Measurements from ENCODE around the gene AKR1C2.
"Not testable (repeated sequence)": the region's sequence is repeated elsewhere in the genome, so short reads cannot be mapped to it uniquely, and the experiment has no call there.

The AKR1C2 gene

GRCh38 chr10:5014200-5014910 lies 10.7 kb upstream of the AKR1C2 start:
- not testable (repeated sequence) for H3K27ac Mint-ChIP-seq, H3K4me3 Mint-ChIP-seq, H3K9me3 Mint-ChIP-seq, DNase-seq, H3K36me3 Mint-ChIP-seq, H3K27me3 Mint-ChIP-seq, H3K4me1 Mint-ChIP-seq
- CTCF ChIA-PET = interaction anchor here (1.0 kb wide), 1 partner anchor 609 kb away, joined by 3 read pairs; no protein-coding TSS in a partner anchor

- Mint-ChIP-seq H3K4me1 (no peaks in the 10 kb centered on the region), H3K36me3 (no peaks in the 10 kb centered on the region), H3K27me3 (peaks cover 12% of the 10 kb centered on the region), H3K27ac (no peak overlapping the region), H3K4me3 (no peak overlapping the region), H3K9me3 (no peaks in the 10 kb centered on the region)
- CTCF ChIA-PET = no interaction called here
- DNase-seq = no peak
Observed at GRCh38 chr10:5013385-5013784, 9.7 kb upstream of the AKR1C2 start.

- Mint-ChIP-seq H3K36me3 (no peaks in the 10 kb centered on the region), H3K9me3 (no peaks in the 10 kb centered on the region), H3K27ac (no peak overlapping the region), H3K27me3 (peaks cover 15% of the 10 kb centered on the region), H3K4me3 (no peak overlapping the region), H3K4me1 (no peaks in the 10 kb centered on the region)
- CTCF ChIA-PET = no interaction called here
- no peak for DNase-seq
Observed at GRCh38 chr10:5012595-5012994, 8.9 kb upstream of the AKR1C2 start.

- peaks cover 15% of the 10 kb centered on the region for H3K27me3 Mint-ChIP-seq
- CTCF ChIA-PET, DNase-seq, H3K4me3 Mint-ChIP-seq, H3K4me1 Mint-ChIP-seq, H3K36me3 Mint-ChIP-seq, H3K27ac Mint-ChIP-seq, H3K9me3 Mint-ChIP-seq: not testable (repeated sequence)
Observed at GRCh38 chr10:5011392-5011791, 7.7 kb upstream of the AKR1C2 start.

- CTCF ChIA-PET, DNase-seq, H3K4me3 Mint-ChIP-seq, H3K36me3 Mint-ChIP-seq, H3K9me3 Mint-ChIP-seq, H3K4me1 Mint-ChIP-seq: not testable (repeated sequence)
- H3K27ac Mint-ChIP-seq = peak overlapping the region; percentile 37
- peaks cover 15% of the 10 kb centered on the region for H3K27me3 Mint-ChIP-seq
Observed at GRCh38 chr10:5010043-5010442, 6.4 kb upstream of the AKR1C2 start.

- peaks cover 15% of the 10 kb centered on the region for H3K27me3 Mint-ChIP-seq
- H3K4me3 Mint-ChIP-seq, H3K36me3 Mint-ChIP-seq, DNase-seq, H3K27ac Mint-ChIP-seq, H3K4me1 Mint-ChIP-seq, CTCF ChIA-PET, H3K9me3 Mint-ChIP-seq: not testable (repeated sequence)
Observed at GRCh38 chr10:5008857-5009548, 5.3 kb upstream of the AKR1C2 start.

- H3K9me3 Mint-ChIP-seq, H3K27ac Mint-ChIP-seq, DNase-seq, H3K4me1 Mint-ChIP-seq, H3K4me3 Mint-ChIP-seq, H3K36me3 Mint-ChIP-seq, CTCF ChIA-PET: not testable (repeated sequence)
- H3K27me3 Mint-ChIP-seq = peaks cover 15% of the 10 kb centered on the region
Observed at GRCh38 chr10:5004501-5004900, 844 bp upstream of the AKR1C2 start.

GRCh38 chr10:5004030-5004385 lies 351 bp upstream of the AKR1C2 start:
- H3K27me3 Mint-ChIP-seq = peaks cover 13% of the 10 kb centered on the region
- H3K36me3 Mint-ChIP-seq, H3K4me1 Mint-ChIP-seq, DNase-seq, CTCF ChIA-PET, H3K27ac Mint-ChIP-seq, H3K4me3 Mint-ChIP-seq, H3K9me3 Mint-ChIP-seq: not testable (repeated sequence)

- H3K4me3 Mint-ChIP-seq = no peak overlapping the region
- H3K36me3 Mint-ChIP-seq = no peaks in the 10 kb centered on the region
- H3K4me1 Mint-ChIP-seq = no peaks in the 10 kb centered on the region
- no peaks in the 10 kb centered on the region for H3K9me3 Mint-ChIP-seq
- no peak for DNase-seq
- no peak overlapping the region for H3K27ac Mint-ChIP-seq
- H3K27me3 Mint-ChIP-seq = peaks cover 4% of the 10 kb centered on the region
- CTCF ChIA-PET = no interaction called here
Observed at GRCh38 chr10:5002013-5002727, 1.5 kb downstream of the AKR1C2 start.

GRCh38 chr10:4998671-4999070 lies 5.0 kb downstream of the AKR1C2 start:
- CTCF ChIA-PET = no interaction called here
- Mint-ChIP-seq H3K27me3 (peaks cover 4% of the 10 kb centered on the region), H3K9me3 (no peaks in the 10 kb centered on the region), H3K27ac (no peak overlapping the region), H3K36me3 (no peaks in the 10 kb centered on the region), H3K4me1 (no peaks in the 10 kb centered on the region), H3K4me3 (no peak overlapping the region)
- DNase-seq = no peak

GRCh38 chr10:4994260-4994659 lies 9.4 kb downstream of the AKR1C2 start:
- H3K9me3 Mint-ChIP-seq, H3K27ac Mint-ChIP-seq, H3K27me3 Mint-ChIP-seq, H3K36me3 Mint-ChIP-seq, DNase-seq, CTCF ChIA-PET, H3K4me1 Mint-ChIP-seq, H3K4me3 Mint-ChIP-seq: not testable (repeated sequence)

GRCh38 chr10:4992564-4992963 lies 11.1 kb downstream of the AKR1C2 start:
- CTCF ChIA-PET, H3K4me1 Mint-ChIP-seq: not testable (repeated sequence)

GRCh38 chr10:4991463-4991862 lies 12.2 kb downstream of the AKR1C2 start:
- CTCF ChIA-PET, H3K27ac Mint-ChIP-seq, H3K4me3 Mint-ChIP-seq, H3K9me3 Mint-ChIP-seq, H3K27me3 Mint-ChIP-seq, H3K4me1 Mint-ChIP-seq, DNase-seq, H3K36me3 Mint-ChIP-seq: not testable (repeated sequence)

More at GRCh38 chr10:4992564-4992963, 11.1 kb downstream of the AKR1C2 start:
- not testable (repeated sequence) for H3K27me3 Mint-ChIP-seq, H3K27ac Mint-ChIP-seq, H3K36me3 Mint-ChIP-seq, H3K9me3 Mint-ChIP-seq, DNase-seq, H3K4me3 Mint-ChIP-seq

GRCh38 chr10:4990217-4990616 lies 13.4 kb downstream of the AKR1C2 start:
- CTCF ChIA-PET = no interaction called here
- no peaks in the 10 kb centered on the region for H3K4me1 Mint-ChIP-seq
- no peaks in the 10 kb centered on the region for H3K9me3 Mint-ChIP-seq
- no peak overlapping the region for H3K27ac Mint-ChIP-seq
- DNase-seq = no peak
- no peaks in the 10 kb centered on the region for H3K27me3 Mint-ChIP-seq
- H3K36me3 Mint-ChIP-seq = no peaks in the 10 kb centered on the region
- H3K4me3 Mint-ChIP-seq = no peak overlapping the region

- DNase-seq, H3K4me1 Mint-ChIP-seq, H3K27me3 Mint-ChIP-seq, H3K9me3 Mint-ChIP-seq, H3K4me3 Mint-ChIP-seq, H3K27ac Mint-ChIP-seq, CTCF ChIA-PET, H3K36me3 Mint-ChIP-seq: not testable (repeated sequence)
Observed at GRCh38 chr10:4988000-4988641, 15.5 kb downstream of the AKR1C2 start.

Measured in activated naive CD4-positive, alpha-beta T cell treated with anti-CD3 and anti-CD28 coated beads, Interleukin-2, amount 10 ng/mL, durations not matched to agents 7 days and 5 days (primary cell).